Upper lobe of left lung (tissue), 6 donors: ENCODE data around the gene ATF6. TPM values are rescaled to one million over a fixed set of nuclear protein-coding genes. Genes with fewer than 3 reads are reported as not detected.

Source experiments
- ATAC-seq, 2 donors: fragments of 200-7000 bp; cut with Tn5 transposase; one replicate each; pipeline ENCODE4 v1.9.1; 2022; ENCODE audit warnings: mild to moderate bottlenecking in 2 of 2, moderate library complexity in 2 of 2; ENCODE audit not compliant: low FRiP score in 2 of 2
- DNase-seq, 2 donors: peaks; one replicate each; pipeline ENCODE4 v3.0.0-alpha.2; 2019 to 2020
- H3K27ac ChIP-seq, 4 donors: fragments of 200-600 bp; sonication (generic); one replicate each; pipeline ENCODE4 v1.5.1; 2016 to 2019
- H3K27me3 ChIP-seq, 4 donors: fragments of 200-600 bp; sonication (generic); one replicate each; pipeline ENCODE4 v1.5.1; 2017 to 2019
- H3K36me3 ChIP-seq, 4 donors: fragments of 200-600 bp; sonication (generic); one replicate each; pipeline ENCODE4 v1.5.1; 2016 to 2019
- H3K4me1 ChIP-seq, 4 donors: fragments of 200-600 bp; sonication (generic); one replicate each; pipeline ENCODE4 v1.5.1; 2018 to 2019
- H3K4me3 ChIP-seq, 4 donors: fragments of 200-600 bp; sonication (generic); one replicate each; pipeline ENCODE4 v1.5.1; 2017 to 2019; ENCODE audit warnings: mild to moderate bottlenecking in 2 of 4, moderate library complexity in 1 of 4
- H3K9me3 ChIP-seq, 4 donors: fragments of 200-600 bp; sonication (generic); one replicate each; pipeline ENCODE4 v1.5.1; 2018 to 2019
- EP300 ChIP-seq, 4 donors: sonication (generic); formaldehyde crosslinking; IDR thresholded peaks; one replicate each; pipeline ENCODE4 v1.5.1; 2017; ENCODE audit warnings: antibody characterized with exemption in 4 of 4, control low read depth in 2 of 4
- POLR2A ChIP-seq, 4 donors: fragments of 450-650 bp; IDR thresholded peaks; one replicate each; pipeline ENCODE4 v1.5.1; 2016 to 2017; ENCODE audit warnings: antibody characterized with exemption in 4 of 4, mild to moderate bottlenecking in 2 of 4
- POLR2AphosphoS5 ChIP-seq, 2 donors: sonication (generic); formaldehyde crosslinking; IDR thresholded peaks; one replicate each; pipeline ENCODE4 v1.5.1; 2017; ENCODE audit warnings: antibody characterized with exemption in 2 of 2
- WGBS, 2 donors: methylation state at CpG; one replicate each; pipeline ENCODE4 v1.1.5; 2017 to 2018; 5-methylcytosine and 5-hydroxymethylcytosine counted together
- total RNA-seq, 6 donors: library from RNA; depleted of rRNA in 4 of 6; stranded (reverse); fragments of >200 nt in 4 of 6; gene quantifications; one replicate each; pipeline versions ENCODE4 v1.1.0 to v1.2.1, GENCODE V29; 2016 to 2021
- TF ChIP-seq, protein P1 (sequence below), 6 experiments: fragments of 450-650 bp in 4 of 6; fragments of 200-600 bp in 2 of 6; sonication (generic) in 2 of 6; IDR thresholded peaks; one replicate each; pipeline ENCODE4 v1.5.1; 2016 to 2019; ENCODE audit warnings: antibody characterized with exemption in 6 of 6
- donor health status: DM: no; HTN: no; CAD: no; lungs with moderate emphysema.
- donor health status: DM: no; HTN: yes; CAD: no; lungs with severe emphysema.

Gene ATF6
- total RNA-seq, 6 donors from 2014 or later = 14.2 to 36.7 (median 27.0) TPM

- TF ChIP-seq EP300 (IDR thresholded peaks at IDR 0.05) = no peak
- no peak for TF ChIP-seq POLR2A (IDR thresholded peaks at IDR 0.05)
- no peak for TF ChIP-seq POLR2AphosphoS5 (IDR thresholded peaks at IDR 0.05)
- ATAC-seq (no peak), DNase-seq (no peak)
- H3K27me3 ChIP-seq = no peaks in the 10 kb centered on the region
- H3K9me3 ChIP-seq = no peaks in the 10 kb centered on the region
- H3K36me3 ChIP-seq = peaks cover 0 to 25% (median 1%) of the 10 kb centered on the region in 4 donors
- 93% methylated on average over 1 of the region's 1 CpG for WGBS, 2 donors
- H3K4me3 ChIP-seq = no peak overlapping the region
- H3K4me1 ChIP-seq = peaks cover 0 to 3% (median under 1%) of the 10 kb centered on the region in 4 donors
- H3K27ac ChIP-seq = no peak overlapping the region
Observed at GRCh38 chr1:161778522-161778921, 12.4 kb downstream of the ATF6 start.

GRCh38 chr1:161779393-161779792 is 13.3 kb downstream of the ATF6 start:
- Histone ChIP-seq H3K36me3 (peaks cover 3 to 34% (median 7%) of the 10 kb centered on the region in 4 donors), H3K4me1 (peaks cover 0 to 2% (median 0%) of the 10 kb centered on the region in 4 donors), H3K4me3 (no peak overlapping the region), H3K9me3 (no peaks in the 10 kb centered on the region), H3K27me3 (no peaks in the 10 kb centered on the region), H3K27ac (no peak overlapping the region)
- WGBS, 2 donors = 91 to 93% methylated on average over 2 of the region's 2 CpGs
- ATAC-seq (no peak), DNase-seq (no peak)
- no peak for TF ChIP-seq POLR2AphosphoS5 (IDR thresholded peaks at IDR 0.05)
- TF ChIP-seq EP300 (IDR thresholded peaks at IDR 0.05) = no peak
- no peak for TF ChIP-seq POLR2A (IDR thresholded peaks at IDR 0.05)
- TF ChIP-seq, protein P1, sequence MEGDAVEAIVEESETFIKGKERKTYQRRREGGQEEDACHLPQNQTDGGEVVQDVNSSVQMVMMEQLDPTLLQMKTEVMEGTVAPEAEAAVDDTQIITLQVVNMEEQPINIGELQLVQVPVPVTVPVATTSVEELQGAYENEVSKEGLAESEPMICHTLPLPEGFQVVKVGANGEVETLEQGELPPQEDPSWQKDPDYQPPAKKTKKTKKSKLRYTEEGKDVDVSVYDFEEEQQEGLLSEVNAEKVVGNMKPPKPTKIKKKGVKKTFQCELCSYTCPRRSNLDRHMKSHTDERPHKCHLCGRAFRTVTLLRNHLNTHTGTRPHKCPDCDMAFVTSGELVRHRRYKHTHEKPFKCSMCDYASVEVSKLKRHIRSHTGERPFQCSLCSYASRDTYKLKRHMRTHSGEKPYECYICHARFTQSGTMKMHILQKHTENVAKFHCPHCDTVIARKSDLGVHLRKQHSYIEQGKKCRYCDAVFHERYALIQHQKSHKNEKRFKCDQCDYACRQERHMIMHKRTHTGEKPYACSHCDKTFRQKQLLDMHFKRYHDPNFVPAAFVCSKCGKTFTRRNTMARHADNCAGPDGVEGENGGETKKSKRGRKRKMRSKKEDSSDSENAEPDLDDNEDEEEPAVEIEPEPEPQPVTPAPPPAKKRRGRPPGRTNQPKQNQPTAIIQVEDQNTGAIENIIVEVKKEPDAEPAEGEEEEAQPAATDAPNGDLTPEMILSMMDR (IDR thresholded peaks at IDR 0.05) = no peak

GRCh38 chr1:161781995-161782394 is 15.9 kb downstream of the ATF6 start:
- DNase-seq (no peak), ATAC-seq (no peak)
- Histone ChIP-seq H3K36me3 (peaks cover 3 to 60% (median 26%) of the 10 kb centered on the region in 4 donors), H3K27me3 (no peaks in the 10 kb centered on the region), H3K9me3 (no peaks in the 10 kb centered on the region), H3K4me1 (peaks cover 0 to 2% (median 0%) of the 10 kb centered on the region in 4 donors), H3K4me3 (no peak overlapping the region), H3K27ac (no peak overlapping the region)
- TF ChIP-seq, protein P1 (IDR thresholded peaks at IDR 0.05) = no peak
- TF ChIP-seq POLR2A (IDR thresholded peaks at IDR 0.05) (no peak), POLR2AphosphoS5 (IDR thresholded peaks at IDR 0.05) (no peak), EP300 (IDR thresholded peaks at IDR 0.05) (no peak)

DNA sequence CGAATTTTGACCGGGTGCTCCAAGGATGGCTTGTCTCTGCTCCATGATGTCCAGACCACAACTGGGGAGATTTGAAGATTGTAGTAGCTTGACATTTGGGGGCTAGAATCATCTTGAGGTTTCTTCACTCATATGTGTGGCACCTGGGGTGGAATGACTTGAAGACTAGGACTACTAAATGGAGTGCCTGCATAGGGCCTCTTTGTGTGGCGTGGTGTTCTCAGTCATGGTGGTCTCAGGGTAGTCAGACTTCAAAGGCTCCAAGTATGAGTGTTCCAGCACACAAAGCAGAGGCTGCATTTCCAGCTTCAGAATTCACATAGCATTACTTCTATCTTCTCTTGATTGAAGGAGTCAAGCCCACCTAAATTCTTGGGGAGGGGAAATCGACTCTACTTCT is 16.8 kb downstream of the ATF6 start:
- TF ChIP-seq POLR2AphosphoS5 (IDR thresholded peaks at IDR 0.05) (no peak), EP300 (IDR thresholded peaks at IDR 0.05) (no peak), POLR2A (IDR thresholded peaks at IDR 0.05) (no peak)
- TF ChIP-seq, protein P1 (IDR thresholded peaks at IDR 0.05) = no peak
- peaks cover 3 to 68% (median 29%) of the 10 kb centered on the region in 4 donors for H3K36me3 ChIP-seq
- H3K4me3 ChIP-seq = no peak overlapping the region
- ATAC-seq = no peak
- H3K27me3 ChIP-seq = no peaks in the 10 kb centered on the region
- 96 to 99% methylated on average over 3 to 4 of the region's 4 CpGs for WGBS, 2 donors
- peaks cover 0 to 2% (median 0%) of the 10 kb centered on the region in 4 donors for H3K4me1 ChIP-seq
- H3K9me3 ChIP-seq = no peaks in the 10 kb centered on the region
- H3K27ac ChIP-seq = no peak overlapping the region
- no peak for DNase-seq

DNA sequence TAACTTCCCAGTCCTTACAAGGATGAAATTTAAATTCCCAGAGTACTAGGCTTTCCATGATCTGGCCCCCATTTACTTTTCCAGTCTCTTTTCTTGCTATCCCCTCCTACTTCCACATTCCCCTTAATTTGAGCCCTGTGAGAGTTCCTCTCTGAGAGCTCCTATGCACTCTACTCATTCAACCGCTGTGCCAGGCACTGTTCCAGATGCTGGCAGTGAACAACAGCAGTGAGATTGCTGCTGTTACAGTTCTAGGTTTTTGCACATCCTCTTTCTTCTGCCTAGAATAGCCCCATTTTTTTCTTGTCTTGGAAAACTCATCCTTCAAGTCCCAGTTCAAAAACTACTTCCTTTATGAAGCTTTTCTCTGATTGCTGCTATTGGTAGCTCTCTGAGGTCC is 18.8 kb downstream of the ATF6 start:
- TF ChIP-seq POLR2AphosphoS5 (IDR thresholded peaks at IDR 0.05) (no peak), EP300 (IDR thresholded peaks at IDR 0.05) (no peak), POLR2A (IDR thresholded peaks at IDR 0.05) (no peak)
- TF ChIP-seq, protein P1 (IDR thresholded peaks at IDR 0.05) = no peak
- H3K4me3 ChIP-seq = no peak overlapping the region
- no peak for DNase-seq
- H3K9me3 ChIP-seq = no peaks in the 10 kb centered on the region
- peaks cover 3 to 77% (median 32%) of the 10 kb centered on the region in 4 donors for H3K36me3 ChIP-seq
- 67 to 90% methylated on average over 1 of the region's 1 CpG for WGBS, 2 donors
- peaks cover 0 to 2% (median 0%) of the 10 kb centered on the region in 4 donors for H3K4me1 ChIP-seq
- H3K27ac ChIP-seq = no peak overlapping the region
- no peaks in the 10 kb centered on the region for H3K27me3 ChIP-seq
- ATAC-seq = peak in 1 of 2 donors; percentile 45
